NT2/D1 (cell line): ENCODE results near the gene SLC6A7.

ENCODE experiments used
- SUZ12 ChIP-seq: IDR thresholded peaks from 2 replicates; pipeline ENCODE4 v1.6.1; 2011; ENCODE audit not compliant: insufficient read length, insufficient read depth; ENCODE audit errors: extremely low read depth
- YY1 ChIP-seq: IDR thresholded peaks from 2 replicates; pipeline ENCODE4 v1.6.1; 2011; ENCODE audit not compliant: insufficient read length, insufficient read depth

- TF ChIP-seq YY1: no peak
- TF ChIP-seq SUZ12: no peak
Observed at GRCh38 chr5:150249744-150250143, 59.9 kb downstream of the SLC6A7 start.
